ENCODE measurements around the gene CNPPD1. TPM values are rescaled to one million over a fixed set of nuclear protein-coding genes. Genes with fewer than 3 reads are reported as not detected.

Gene CNPPD1
- total and polyA plus RNA-seq, 2 of the 8 experiments (the other 6 are each of a cell fraction or from before 2014, with no cell fraction given) = 32.9 to 35.9 TPM

- CTCF ChIA-PET (ENCODE audit: partially characterized antibody) = interaction anchor here (0.8 to 3.9 kb wide), 7 partner anchors 10 to 97 kb away, joined by 3 to 18 read pairs (median 3); partner anchors contain the start of genes SLC23A3 and ZFAND2B
- peaks cover 0 to 8% of the 10 kb centered on the region in 2 experiments; a peak in 1 of 4 replicates for H3K79me2 ChIP-seq (ENCODE audit: control insufficient read depth in 1 of 2, insufficient read depth in 2 of 2, low read length in 2 of 2)
- no peak for TF ChIP-seq NANOG (IDR thresholded peaks at IDR 0.05; ENCODE audit: insufficient read depth, low read depth, low read length, poor library complexity, severe bottlenecking)
- TF ChIP-seq HDAC2 (IDR thresholded peaks at IDR 0.05; ENCODE audit: borderline replicate concordance in 1 of 2, low read depth in 2 of 2, low read length in 2 of 2) = no peak
- TF ChIP-seq POLR2A (IDR thresholded peaks at IDR 0.05; ENCODE audit: control extremely low read depth in 1 of 2, low read depth in 2 of 2, low read length in 2 of 2) = no peak
- TF ChIP-seq RNF2 (IDR thresholded peaks at IDR 0.05; ENCODE audit: borderline replicate concordance, low read depth, low read length, missing control alignments, poor library complexity, severe bottlenecking) = no peak
- no peak for TF ChIP-seq HDAC6 (IDR thresholded peaks at IDR 0.05; ENCODE audit: low read depth, low read length)
- TF ChIP-seq RAD21 (IDR thresholded peaks at IDR 0.05 in 1 of 2, conservative IDR thresholded peaks at IDR 0.05 in 1 of 2; ENCODE audit: low read depth in 2 of 2, low read length in 2 of 2) = no peak
- no peak for TF ChIP-seq GTF2F1 (IDR thresholded peaks at IDR 0.05; ENCODE audit: borderline replicate concordance, low read depth, low read length)
- TF ChIP-seq ZNF274 (IDR thresholded peaks at IDR 0.05; ENCODE audit: borderline replicate concordance, extremely low read depth, low read length) = no peak
- no peak for TF ChIP-seq TAF1 (IDR thresholded peaks at IDR 0.05; ENCODE audit: low read depth, low read length)
- no peak for TF ChIP-seq RFX5 (IDR thresholded peaks at IDR 0.05; ENCODE audit: borderline replicate concordance, low read depth, low read length)
- TF ChIP-seq CEBPB (IDR thresholded peaks at IDR 0.05; ENCODE audit: low read depth, low read length) = no peak
- no peak for TF ChIP-seq TEAD4 (IDR thresholded peaks at IDR 0.05; ENCODE audit: low read depth, low read length)
- no peak for TF ChIP-seq SP1 (IDR thresholded peaks at IDR 0.05; ENCODE audit: low read depth, low read length)
- no peak for TF ChIP-seq YY1 (IDR thresholded peaks at IDR 0.05; ENCODE audit: low read depth, low read length)
These were observed 4.2 kb upstream of the CNPPD1 start for GRCh38 chr2:219180961-219181360.

More at GRCh38 chr2:219180961-219181360, 4.2 kb upstream of the CNPPD1 start:
- no peak overlapping the region for H3K27ac ChIP-seq (ENCODE audit: low read depth, low read length)
- peaks cover 0 to 4% of the 10 kb centered on the region in 2 experiments for H4K20me1 ChIP-seq (replicated peaks in 1 of 2; ENCODE audit: control insufficient read depth in 1 of 2, insufficient read depth in 2 of 2, low read length in 2 of 2)
- H2BK120ac ChIP-seq (replicated peaks; ENCODE audit: low read depth, low read length) = no peak overlapping the region
- H3K4me3 ChIP-seq (ENCODE audit: extremely low read depth in 1 of 4, insufficient read depth in 2 of 4, low read depth in 3 of 4, low read length in 4 of 4) = no peak overlapping the region
- no peaks in the 10 kb centered on the region for H3K27me3 ChIP-seq (replicated peaks in 1 of 4; ENCODE audit: control insufficient read depth in 3 of 4, extremely low read depth in 1 of 4, insufficient read depth in 3 of 4, low read length in 3 of 4)
- H3K56ac ChIP-seq (replicated peaks; ENCODE audit: insufficient read length, low read depth, low read length) = no peak overlapping the region
- no peak for DNase-seq (ENCODE audit: low read depth in 1 of 2, low spot score in 2 of 2)
- H3K36me3 ChIP-seq (ENCODE audit: control insufficient read depth in 2 of 4, insufficient read depth in 4 of 4, low read length in 3 of 4) = peaks cover 6 to 37% (median 22%) of the 10 kb centered on the region in 4 experiments; a peak in 6 of 8 replicates
- no peak overlapping the region for H4K91ac ChIP-seq (replicated peaks; ENCODE audit: insufficient read length, low read length)
- H3K4me2 ChIP-seq (ENCODE audit: insufficient read depth in 1 of 2, low read depth in 2 of 2, low read length in 2 of 2) = no peak overlapping the region
- H3K9ac ChIP-seq (replicated peaks in 1 of 4; ENCODE audit: extremely low read depth in 1 of 4, low read depth in 3 of 4, low read length in 3 of 4) = no peak overlapping the region
- no peak overlapping the region for H2BK20ac ChIP-seq (ENCODE audit: low read length)
- H3K4ac ChIP-seq (replicated peaks; ENCODE audit: insufficient read length, low read depth, low read length) = no peak overlapping the region
- H2BK12ac ChIP-seq (ENCODE audit: low read depth, low read length) = no peak overlapping the region
- H3K4me1 ChIP-seq (replicated peaks in 1 of 4; ENCODE audit: control insufficient read depth in 3 of 4, insufficient read depth in 4 of 4, low read length in 3 of 4) = peaks cover 0 to 7% (median 6%) of the 10 kb centered on the region in 4 experiments; a peak in 6 of 7 replicates
- peaks cover 6% of the 10 kb centered on the region for H3K79me1 ChIP-seq (ENCODE audit: low read depth, low read length)
- H2BK5ac ChIP-seq (ENCODE audit: low read depth, low read length) = no peak overlapping the region
- POLR2A ChIA-PET (ENCODE audit: partially characterized antibody) = interaction anchor here (1.0 to 2.8 kb wide), 4 partner anchors 12 to 72 kb away, joined by 3 to 11 read pairs (median 4); partner anchors contain the start of gene TUBA4B
- no peak for FAIRE-seq
- H3K23ac ChIP-seq (ENCODE audit: insufficient read length) = no peak overlapping the region
- H4K8ac ChIP-seq (ENCODE audit: extremely low read depth, insufficient read depth, low read length) = no peak overlapping the region
- H4K5ac ChIP-seq (ENCODE audit: insufficient read length, low read depth, low read length) = no peak overlapping the region
- WGBS, 2 experiments (ENCODE audit: extremely low coverage in 1 of 2, insufficient coverage in 1 of 2, insufficient read length in 1 of 2, insufficient replicate concordance in 2 of 2, low coverage in 1 of 2, low lambda C conversion rate in 2 of 2, missing lambda C conversion rate in 1 of 2) = 85% methylated on average over 5 of the region's 5 CpGs; no CpG with 5 or more reads in 1 of the 2 experiments
- H2AK5ac ChIP-seq (ENCODE audit: low read depth, low read length) = no peak overlapping the region
- no peak overlapping the region for H3K14ac ChIP-seq (ENCODE audit: insufficient read length)
- no peak overlapping the region for H2AFZ ChIP-seq (ENCODE audit: low read length)
- peaks cover 11% of the 10 kb centered on the region; the same call in 1 of the 2 replicates for H3K23me2 ChIP-seq (ENCODE audit: low read depth, low read length)
- no peak overlapping the region for H3K18ac ChIP-seq (ENCODE audit: extremely low read depth, low read length)
- H2BK15ac ChIP-seq (ENCODE audit: low read length) = no peak overlapping the region
- H3K9me3 ChIP-seq (ENCODE audit: insufficient read depth in 2 of 2, low read depth in 1 of 2, low read length in 1 of 2) = no peaks in the 10 kb centered on the region

Data from H1 (cell line).